ENCODE measurements around the gene CPLANE2. TPM values are rescaled to one million over a fixed set of nuclear protein-coding genes. Genes with fewer than 3 reads are reported as not detected.
"Not testable (repeated sequence)": the region's sequence is repeated elsewhere in the genome, so short reads cannot be mapped to it uniquely, and the experiment has no call there.

Gene CPLANE2
- total and polyA plus RNA-seq, 5 experiments from 2014 or later: 1.7 to 9.6 (median 2.9) TPM

DNA sequence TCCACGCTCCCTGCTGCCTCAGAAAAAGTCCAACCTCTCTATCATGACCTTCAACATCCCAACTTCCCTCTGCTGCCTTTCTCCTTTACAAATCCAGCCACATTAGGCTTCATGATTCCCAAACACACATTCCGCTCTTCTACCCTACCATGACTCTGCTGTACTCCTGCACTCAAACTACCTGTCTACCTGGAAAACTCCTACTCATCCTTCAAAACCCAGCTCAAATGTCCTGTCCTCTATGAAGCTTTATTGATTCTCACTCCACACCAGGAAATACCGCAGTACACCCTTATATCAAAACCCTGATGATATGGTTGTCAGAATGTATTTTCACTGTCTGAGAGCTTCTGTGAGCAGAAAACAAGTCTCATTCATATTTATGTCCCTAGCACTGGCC, 33.4 kb downstream of the CPLANE2 start:
- Mint-ChIP-seq H3K4me1 (peaks cover 9 to 16% (median 14%) of the 10 kb centered on the region in 4 donors), H3K9me3 (no peaks in the 10 kb centered on the region), H3K27ac (peak overlapping the region in 1 of 10 donors; percentile 11), H3K4me3 (no peak overlapping the region), H3K36me3 (peaks cover 0 to 21% (median 4%) of the 10 kb centered on the region in 3 donors), H3K27me3 (no peaks in the 10 kb centered on the region)
- POLR2A ChIA-PET: no interaction called here
- DNase-seq (no peak), ATAC-seq (no peak)

DNA sequence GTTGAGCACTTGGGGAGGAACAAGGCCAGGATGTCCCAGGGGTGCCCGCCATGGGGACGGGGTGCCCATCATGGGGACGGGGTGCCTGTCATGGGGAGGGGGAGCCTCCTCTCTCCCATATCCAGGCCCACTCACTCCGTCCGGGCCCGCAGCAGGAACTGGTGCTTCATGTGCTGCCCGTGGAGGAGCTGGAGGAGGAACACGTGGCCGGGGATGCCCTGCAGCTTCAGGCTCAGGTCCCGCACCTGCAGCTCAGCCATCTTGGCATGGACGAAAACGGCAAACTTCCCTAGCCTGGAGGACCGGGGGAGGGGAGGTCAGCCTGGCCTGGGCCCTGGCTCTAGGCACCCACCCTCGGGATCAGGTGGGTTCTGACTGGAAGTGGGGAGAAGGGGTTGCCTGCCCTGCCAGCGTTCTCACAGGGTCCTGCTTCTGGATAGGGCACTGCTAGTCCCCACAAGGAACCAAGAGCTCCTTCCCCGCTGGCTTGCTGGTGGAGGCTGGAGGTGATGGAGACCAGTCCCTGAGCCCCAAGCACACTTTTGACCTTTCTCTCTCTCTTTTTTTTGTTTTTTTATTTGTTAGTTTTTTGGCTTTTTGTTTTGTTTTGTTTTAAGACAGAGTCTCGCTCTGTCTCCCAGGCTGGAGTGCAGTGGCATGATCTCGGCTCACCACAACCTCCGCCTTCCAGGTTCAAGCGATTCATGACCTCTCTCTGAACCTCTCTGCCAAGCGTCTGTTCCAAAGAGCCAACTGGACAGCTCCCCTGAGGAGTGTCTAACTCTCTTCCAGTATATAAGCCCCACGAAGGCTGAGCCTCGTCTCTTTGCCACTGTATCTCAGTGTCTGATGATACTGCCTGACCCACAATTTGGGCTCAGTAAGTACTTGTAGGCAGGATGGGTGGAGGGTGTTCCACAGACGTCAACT, 34.4 kb downstream of the CPLANE2 start:
- peak overlapping the region in 1 of 10 donors; percentile 31 for H3K27ac Mint-ChIP-seq
- peaks cover 0 to 21% (median 4%) of the 10 kb centered on the region in 3 donors for H3K36me3 Mint-ChIP-seq
- DNase-seq (no peak), ATAC-seq (no peak)
- no peaks in the 10 kb centered on the region for H3K9me3 Mint-ChIP-seq
- H3K4me3 Mint-ChIP-seq: no peak overlapping the region
- peaks cover 9 to 16% (median 14%) of the 10 kb centered on the region in 4 donors for H3K4me1 Mint-ChIP-seq
- POLR2A ChIA-PET: no interaction called here
- no peaks in the 10 kb centered on the region for H3K27me3 Mint-ChIP-seq

DNA sequence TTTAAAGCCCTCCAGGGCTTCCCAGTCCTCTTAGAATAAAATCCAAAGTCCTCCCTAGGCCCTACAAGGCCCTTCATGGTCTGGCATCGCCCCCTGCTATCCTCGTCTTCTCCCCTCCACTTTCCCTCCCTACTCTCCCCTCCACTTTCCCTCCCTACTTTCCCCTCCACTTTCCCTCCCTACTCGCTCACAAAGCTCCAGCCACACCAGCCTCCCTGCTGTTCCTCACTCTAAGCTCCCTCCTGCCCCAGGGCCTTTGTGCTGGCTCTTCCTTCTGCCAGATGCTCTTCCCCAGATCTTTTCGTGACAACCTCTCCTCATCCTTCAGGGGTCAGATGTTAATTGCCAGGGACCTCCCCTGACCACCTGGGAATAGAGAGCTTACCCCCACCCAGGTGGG, 37.3 kb downstream of the CPLANE2 start:
- H3K36me3 Mint-ChIP-seq: peaks cover 0 to 18% (median 4%) of the 10 kb centered on the region in 3 donors
- no peaks in the 10 kb centered on the region for H3K27me3 Mint-ChIP-seq
- POLR2A ChIA-PET: no interaction called here
- H3K27ac Mint-ChIP-seq: peak overlapping the region in 5 of 10 donors; percentile 4 to 84 (median 73)
- H3K9me3 Mint-ChIP-seq: no peaks in the 10 kb centered on the region
- DNase-seq (no peak), ATAC-seq (no peak)
- no peak overlapping the region for H3K4me3 Mint-ChIP-seq
- H3K4me1 Mint-ChIP-seq: peaks cover 3 to 12% (median 6%) of the 10 kb centered on the region in 4 donors

DNA sequence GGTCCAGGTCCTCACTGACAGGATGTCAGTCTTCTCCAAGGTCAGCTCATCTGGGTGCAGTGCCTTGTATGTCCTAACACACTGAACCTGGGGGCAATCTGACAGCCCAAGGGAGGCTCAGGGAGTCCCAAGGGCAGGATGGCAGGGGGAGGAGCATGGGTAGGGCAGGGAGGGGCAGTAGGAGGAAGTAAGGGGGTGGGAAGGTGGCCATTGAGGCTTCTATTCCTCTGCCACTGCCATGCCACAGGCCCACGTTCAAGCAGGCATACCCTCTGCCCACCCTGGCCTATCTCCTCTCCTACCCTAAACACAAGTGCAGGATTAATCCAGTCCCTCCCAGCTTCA, 37.9 kb downstream of the CPLANE2 start:
- Mint-ChIP-seq H3K4me1 (peaks cover 0 to 13% (median 4%) of the 10 kb centered on the region in 4 donors), H3K4me3 (no peak overlapping the region), H3K27me3 (no peaks in the 10 kb centered on the region), H3K9me3 (no peaks in the 10 kb centered on the region), H3K27ac (peak overlapping the region in 6 of 10 donors; percentile 2 to 88 (median 62)), H3K36me3 (peaks cover 0 to 17% (median 4%) of the 10 kb centered on the region in 3 donors)
- DNase-seq (no peak), ATAC-seq (no peak)
- POLR2A ChIA-PET: no interaction called here

DNA sequence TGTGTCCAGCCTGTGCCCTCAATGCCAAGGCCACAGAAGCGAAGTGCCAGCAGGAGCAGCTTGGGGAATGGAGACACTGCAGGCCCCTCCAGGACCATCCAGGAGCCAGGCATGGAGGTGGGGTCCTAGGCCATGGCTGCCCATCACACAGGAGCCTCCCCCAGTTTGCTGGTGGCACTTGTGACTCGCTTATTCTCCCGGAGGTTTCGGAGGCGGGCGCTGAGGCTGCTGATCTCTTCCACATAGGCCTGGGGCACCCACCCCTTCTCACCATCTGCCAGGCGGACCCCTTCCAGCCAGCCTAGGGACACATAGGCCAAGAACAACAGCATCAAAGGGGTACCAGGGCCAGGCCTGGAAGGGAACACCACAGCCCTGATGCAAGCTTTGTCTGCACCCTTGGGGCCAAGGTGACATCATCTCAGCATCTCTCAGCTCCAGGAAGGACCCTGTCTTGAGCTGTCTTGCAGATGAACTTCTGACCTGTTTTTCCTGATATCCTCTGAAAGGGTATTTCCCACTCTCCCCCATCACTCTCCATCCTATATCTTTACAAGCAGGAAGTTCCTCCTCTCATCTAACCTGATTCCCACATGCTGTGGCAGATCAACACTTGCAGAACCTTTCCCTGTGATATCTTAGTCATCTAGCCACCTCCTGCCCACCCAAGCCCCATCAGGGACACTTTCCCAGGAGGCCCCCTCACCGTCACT, 38.4 kb downstream of the CPLANE2 start:
- DNase-seq (no peak), ATAC-seq (no peak)
- peak overlapping the region in 5 of 10 donors; percentile 2 to 88 (median 56) for H3K27ac Mint-ChIP-seq
- H3K36me3 Mint-ChIP-seq: peaks cover 0 to 15% (median 4%) of the 10 kb centered on the region in 3 donors
- no peak overlapping the region for H3K4me3 Mint-ChIP-seq
- no peaks in the 10 kb centered on the region for H3K9me3 Mint-ChIP-seq
- peaks cover 0 to 13% (median 3%) of the 10 kb centered on the region in 4 donors for H3K4me1 Mint-ChIP-seq
- POLR2A ChIA-PET: no interaction called here
- H3K27me3 Mint-ChIP-seq: no peaks in the 10 kb centered on the region

DNA sequence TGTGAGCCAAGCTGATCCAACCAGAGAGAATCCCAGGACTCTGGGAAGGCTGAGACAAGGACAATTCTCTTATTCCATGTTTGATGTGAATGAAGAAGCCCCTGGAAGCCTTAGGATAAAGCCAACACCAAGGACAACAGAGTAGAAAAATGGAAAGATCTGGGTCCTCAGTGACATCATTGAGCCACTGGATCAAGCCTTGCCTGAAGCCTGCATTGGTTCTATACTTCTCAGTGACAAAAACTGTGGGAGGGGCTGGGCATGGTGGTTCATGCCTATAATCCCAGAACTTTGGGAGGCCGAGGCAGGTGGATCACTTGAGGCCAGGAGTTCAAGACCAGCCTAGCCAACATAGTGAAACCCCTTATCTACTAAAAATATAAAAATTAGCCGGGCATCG, 40.1 kb downstream of the CPLANE2 start:
- H3K4me3 Mint-ChIP-seq: no peak overlapping the region
- peaks cover 0 to 5% (median 0%) of the 10 kb centered on the region in 3 donors for H3K36me3 Mint-ChIP-seq
- peak overlapping the region in 1 of 10 donors; percentile 61 for H3K27ac Mint-ChIP-seq
- DNase-seq (no peak), ATAC-seq (no peak)
- H3K27me3 Mint-ChIP-seq: no peaks in the 10 kb centered on the region
- peaks cover 0 to 9% (median 3%) of the 10 kb centered on the region in 4 donors for H3K4me1 Mint-ChIP-seq
- H3K9me3 Mint-ChIP-seq: no peaks in the 10 kb centered on the region
- POLR2A ChIA-PET: interaction anchor here (0.7 kb wide), 1 partner anchor 440 kb away, joined by 3 read pairs; no protein-coding TSS in a partner anchor

DNA sequence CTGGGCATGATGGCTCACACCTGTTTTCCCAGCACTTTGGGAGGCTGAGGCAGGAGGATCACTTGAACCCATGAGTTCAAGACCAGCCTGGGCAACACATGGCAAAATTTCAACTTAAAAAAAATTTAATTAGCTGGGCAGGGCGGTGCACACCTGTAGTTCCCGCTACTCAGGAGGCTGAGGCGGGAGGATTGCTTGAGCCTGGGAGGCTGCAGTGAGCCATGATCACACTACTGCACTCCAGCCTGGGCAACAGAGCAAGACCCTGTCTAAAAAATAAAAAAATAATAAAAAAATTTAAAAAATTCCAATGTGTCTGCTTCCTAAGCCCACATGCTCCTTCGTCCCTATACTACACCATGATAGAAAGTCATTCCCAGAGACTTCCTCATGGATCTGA, 40.8 kb downstream of the CPLANE2 start:
- H3K9me3 Mint-ChIP-seq, ATAC-seq, H3K27me3 Mint-ChIP-seq, H3K4me1 Mint-ChIP-seq, DNase-seq, POLR2A ChIA-PET, H3K36me3 Mint-ChIP-seq, H3K4me3 Mint-ChIP-seq: not testable (repeated sequence)
- peak overlapping the region in 1 of 10 donors; percentile 37 for H3K27ac Mint-ChIP-seq

DNA sequence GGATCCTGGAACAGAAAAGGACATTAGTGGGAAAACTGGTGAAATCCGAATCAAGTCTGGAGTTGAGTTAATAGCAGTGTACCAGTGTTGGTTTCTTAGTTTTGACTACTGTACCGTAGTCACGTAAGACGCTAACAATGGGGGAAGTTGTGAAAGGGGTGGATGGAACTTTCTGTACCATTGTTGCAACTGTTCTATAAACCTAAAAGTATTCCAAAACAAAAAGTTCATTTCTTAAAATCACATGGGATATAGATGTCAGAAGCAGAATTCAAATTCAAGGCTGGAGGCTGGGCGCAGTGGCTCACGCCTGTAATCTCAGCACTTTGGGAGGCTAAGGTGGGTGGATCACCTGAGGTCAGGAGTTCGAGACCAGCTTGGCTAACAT, 41.5 kb downstream of the CPLANE2 start:
- no peak for ATAC-seq
- peaks cover 0 to 11% (median 3%) of the 10 kb centered on the region in 4 donors for H3K4me1 Mint-ChIP-seq
- peaks cover 0 to 5% (median 0%) of the 10 kb centered on the region in 3 donors for H3K36me3 Mint-ChIP-seq

DNA sequence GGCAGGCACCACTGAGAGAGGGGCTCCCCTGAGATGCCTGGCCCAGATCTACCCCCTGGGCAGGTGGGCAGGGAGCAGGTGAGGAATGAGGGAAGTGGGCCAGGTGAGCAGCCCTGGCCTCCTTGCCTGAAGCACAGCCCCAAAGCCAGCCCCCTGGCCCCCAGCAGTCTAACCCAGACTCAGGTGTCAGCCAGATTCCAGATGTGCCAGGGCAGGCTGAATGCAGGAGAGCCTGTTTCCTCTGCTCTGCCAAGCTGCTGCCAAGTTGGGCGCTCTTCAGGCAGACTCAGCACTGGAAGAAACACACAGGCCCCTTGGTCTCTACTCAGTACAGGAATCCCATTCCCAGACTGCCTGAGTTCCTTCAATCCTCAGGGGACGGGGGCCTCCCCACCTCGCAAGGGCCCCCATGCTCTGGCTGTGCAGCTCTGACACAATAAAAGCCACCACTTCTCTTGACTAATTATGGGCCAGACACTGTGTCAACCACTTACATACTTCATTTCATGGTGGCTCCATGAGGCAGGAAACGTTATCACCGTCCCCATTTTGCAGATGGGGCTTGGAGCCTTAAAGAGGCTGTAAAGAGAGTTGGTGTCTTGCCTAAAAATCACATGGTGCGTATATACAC, 45.0 kb downstream of the CPLANE2 start:
- Mint-ChIP-seq H3K27me3 (peaks cover 5 to 18% (median 10%) of the 10 kb centered on the region in 5 donors), H3K4me3 (no peak overlapping the region), H3K27ac (no peak overlapping the region), H3K4me1 (peaks cover 0 to 8% (median 2%) of the 10 kb centered on the region in 4 donors), H3K9me3 (no peaks in the 10 kb centered on the region), H3K36me3 (no peaks in the 10 kb centered on the region)
- DNase-seq: no peak
- ATAC-seq: no peak
- POLR2A ChIA-PET: no interaction called here

More for the DNA sequence above, 41.5 kb downstream of the CPLANE2 start:
- POLR2A ChIA-PET: no interaction called here
- Mint-ChIP-seq H3K9me3 (no peaks in the 10 kb centered on the region), H3K27ac (no peak overlapping the region), H3K27me3 (peaks cover 0 to 4% (median 3%) of the 10 kb centered on the region in 5 donors), H3K4me3 (no peak overlapping the region)
- DNase-seq: no peak

DNA sequence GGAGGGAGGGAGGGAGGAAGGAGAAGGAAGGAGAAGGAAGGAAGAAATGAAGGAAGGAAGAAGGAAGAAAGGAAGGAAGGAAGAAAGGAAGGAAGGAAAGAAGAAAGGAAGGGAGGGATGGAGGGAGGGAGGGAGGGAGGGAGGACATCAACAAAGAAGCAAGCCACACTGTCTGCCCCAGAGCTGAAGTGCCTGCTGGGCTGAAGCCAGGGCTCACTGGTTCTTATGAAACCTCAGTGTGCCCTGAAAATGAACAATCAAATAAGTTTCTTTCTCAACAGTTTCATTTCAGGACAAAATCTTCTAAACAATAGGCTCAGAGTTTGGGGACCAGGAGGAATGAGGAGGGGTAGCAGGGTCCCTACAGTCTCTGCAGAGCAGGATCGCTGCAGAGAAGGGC, 45.7 kb downstream of the CPLANE2 start:
- POLR2A ChIA-PET: no interaction called here
- Mint-ChIP-seq H3K4me1 (peaks cover 0 to 6% (median 2%) of the 10 kb centered on the region in 4 donors), H3K27ac (no peak overlapping the region), H3K27me3 (peaks cover 5 to 18% (median 10%) of the 10 kb centered on the region in 5 donors), H3K4me3 (no peak overlapping the region), H3K9me3 (no peaks in the 10 kb centered on the region), H3K36me3 (no peaks in the 10 kb centered on the region)
- DNase-seq: no peak
- no peak for ATAC-seq

DNA sequence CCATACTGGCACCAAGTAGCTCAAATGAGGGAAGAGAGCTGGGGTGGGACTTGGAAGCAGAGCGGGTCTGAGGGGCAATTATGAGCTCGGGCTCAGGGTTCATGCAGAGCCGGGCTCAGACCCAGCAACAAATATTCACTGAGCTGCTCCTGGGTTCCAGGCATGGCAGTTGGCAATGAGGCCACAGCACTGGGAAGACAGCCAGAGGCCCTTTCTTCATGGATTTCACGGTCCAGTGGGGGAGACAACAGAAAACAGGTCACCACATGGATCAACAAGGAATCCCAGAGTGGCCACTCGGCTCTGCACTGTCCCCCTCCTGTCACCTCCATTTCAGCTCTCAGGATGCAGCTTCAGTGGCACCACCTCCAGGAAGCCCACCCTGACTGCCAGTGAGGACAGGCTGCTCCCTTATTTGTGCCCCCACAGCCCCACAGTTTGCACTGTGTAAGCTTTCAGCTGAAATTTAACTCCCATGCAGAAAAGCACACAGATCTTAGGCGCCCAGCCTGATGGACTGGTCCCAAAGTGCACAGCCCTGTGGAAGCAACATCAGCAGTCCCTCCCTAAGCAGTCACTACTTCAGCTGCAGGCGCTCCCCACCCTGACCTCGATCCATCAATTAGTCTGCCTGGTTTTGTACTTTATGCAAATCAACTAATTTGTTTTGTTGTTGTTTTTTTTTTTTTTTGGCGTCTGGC, 46.9 kb downstream of the CPLANE2 start:
- Mint-ChIP-seq H3K9me3 (no peaks in the 10 kb centered on the region), H3K27me3 (peaks cover 5 to 18% (median 10%) of the 10 kb centered on the region in 5 donors), H3K4me1 (peaks cover 0 to 6% (median 2%) of the 10 kb centered on the region in 4 donors), H3K4me3 (no peak overlapping the region), H3K36me3 (no peaks in the 10 kb centered on the region), H3K27ac (no peak overlapping the region)
- POLR2A ChIA-PET: no interaction called here
- no peak for DNase-seq
- no peak for ATAC-seq

DNA sequence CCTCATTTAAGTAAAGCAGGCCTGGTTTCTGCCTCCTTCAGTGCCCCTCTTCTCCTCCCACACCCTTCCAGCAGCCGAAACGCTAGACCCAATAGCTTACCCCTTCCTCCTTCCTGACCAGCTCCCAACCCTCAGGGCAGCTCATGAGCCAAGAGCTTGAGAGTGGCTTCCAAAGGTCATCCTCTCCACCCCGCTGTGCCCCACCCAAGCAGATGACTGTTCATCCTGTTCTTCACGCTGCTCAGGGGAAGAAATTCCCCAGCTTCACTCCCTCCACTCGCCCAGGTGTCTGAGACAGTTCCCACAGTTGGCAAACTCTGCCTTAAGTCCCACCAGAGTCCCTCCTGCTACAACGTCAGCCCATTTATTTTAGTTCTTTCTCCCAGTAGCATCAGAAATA, 48.0 kb downstream of the CPLANE2 start:
- H3K27me3 Mint-ChIP-seq: peaks cover 5 to 18% (median 10%) of the 10 kb centered on the region in 5 donors
- H3K9me3 Mint-ChIP-seq: no peaks in the 10 kb centered on the region
- DNase-seq (no peak), ATAC-seq (no peak)
- no peak overlapping the region for H3K4me3 Mint-ChIP-seq
- no peaks in the 10 kb centered on the region for H3K36me3 Mint-ChIP-seq
- peak overlapping the region in 1 of 10 donors; percentile 41 for H3K27ac Mint-ChIP-seq
- POLR2A ChIA-PET: interaction anchor here (0.6 to 2.0 kb wide), 2 partner anchors 110 to 175 kb away, joined by 3 to 8 read pairs; no protein-coding TSS in a partner anchor
- H3K4me1 Mint-ChIP-seq: peaks cover 0 to 5% (median 2%) of the 10 kb centered on the region in 4 donors
